Measurements from ENCODE around the gene THBS2.

DNA sequence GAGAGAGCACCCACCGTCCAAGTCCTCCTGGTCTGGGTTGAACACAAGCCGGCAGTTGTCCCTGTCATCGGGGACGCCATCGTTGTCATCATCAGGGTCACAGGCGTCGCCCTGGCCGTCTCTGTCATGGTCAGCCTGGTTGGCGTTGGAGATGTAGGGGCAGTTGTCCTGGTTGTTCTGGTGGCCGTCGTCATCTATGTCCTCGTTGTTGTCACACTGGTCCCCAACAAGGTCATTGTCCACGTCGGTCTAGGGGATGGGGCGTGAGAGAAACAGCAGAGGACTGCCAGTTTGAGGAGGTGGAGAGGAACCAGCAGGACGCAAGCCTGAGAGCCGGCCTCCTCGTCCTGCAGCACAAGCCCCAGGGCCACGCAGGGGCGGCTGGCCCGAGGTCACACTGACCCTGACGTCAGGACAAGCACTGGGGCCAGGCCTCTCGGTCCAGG lies 28.5 kb downstream of the THBS2 start:
- TF ChIP-seq, protein P1, sequence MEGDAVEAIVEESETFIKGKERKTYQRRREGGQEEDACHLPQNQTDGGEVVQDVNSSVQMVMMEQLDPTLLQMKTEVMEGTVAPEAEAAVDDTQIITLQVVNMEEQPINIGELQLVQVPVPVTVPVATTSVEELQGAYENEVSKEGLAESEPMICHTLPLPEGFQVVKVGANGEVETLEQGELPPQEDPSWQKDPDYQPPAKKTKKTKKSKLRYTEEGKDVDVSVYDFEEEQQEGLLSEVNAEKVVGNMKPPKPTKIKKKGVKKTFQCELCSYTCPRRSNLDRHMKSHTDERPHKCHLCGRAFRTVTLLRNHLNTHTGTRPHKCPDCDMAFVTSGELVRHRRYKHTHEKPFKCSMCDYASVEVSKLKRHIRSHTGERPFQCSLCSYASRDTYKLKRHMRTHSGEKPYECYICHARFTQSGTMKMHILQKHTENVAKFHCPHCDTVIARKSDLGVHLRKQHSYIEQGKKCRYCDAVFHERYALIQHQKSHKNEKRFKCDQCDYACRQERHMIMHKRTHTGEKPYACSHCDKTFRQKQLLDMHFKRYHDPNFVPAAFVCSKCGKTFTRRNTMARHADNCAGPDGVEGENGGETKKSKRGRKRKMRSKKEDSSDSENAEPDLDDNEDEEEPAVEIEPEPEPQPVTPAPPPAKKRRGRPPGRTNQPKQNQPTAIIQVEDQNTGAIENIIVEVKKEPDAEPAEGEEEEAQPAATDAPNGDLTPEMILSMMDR (IDR thresholded peaks at IDR 0.05): no peak
- no peak for TF ChIP-seq POLR2A (IDR thresholded peaks at IDR 0.05)

All from vagina (tissue), 2 donors.